HTERT RPE-1 (cell line): Measurements from ENCODE around the gene OR52N5.

Source experiments
- in situ Hi-C: fragments of 300-500 bp; cut with MboI; formaldehyde crosslinking; loops from 4 replicates; pipeline ENCODE4 v1.14.3; 2020; ENCODE audit warnings: low sequenced_read_pairs

Gene OR52N5

DNA sequence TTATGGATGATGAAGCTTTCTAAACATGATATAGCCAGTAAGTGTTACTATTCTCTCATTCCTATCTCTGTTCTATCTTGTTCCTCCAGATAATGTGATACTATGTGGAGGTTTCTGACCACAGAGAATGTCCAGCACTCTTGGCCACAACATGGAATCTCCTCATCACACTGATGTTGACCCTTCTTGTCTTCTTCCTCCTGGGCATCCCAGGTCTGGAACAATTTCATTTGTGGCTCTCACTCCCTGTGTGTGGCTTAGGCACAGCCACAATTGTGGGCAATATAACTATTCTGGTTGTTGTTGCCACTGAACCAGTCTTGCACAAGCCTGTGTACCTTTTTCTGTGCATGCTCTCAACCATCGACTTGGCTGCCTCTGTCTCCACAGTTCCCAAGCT lies 56.8 kb downstream of the OR52N5 start:
- in situ Hi-C loops, result no loop called here
